GM10248 (cell line): ENCODE measurements around the gene TMEM82.

Experiments
- CTCF ChIA-PET: fragments of 300-600 bp; sonication (Branson Sonifier 250); formaldehyde crosslinking; extraction: SDS; loops from one replicate; lab custom pipeline; 2021; ENCODE audit warnings: antibody characterized with exemption; lab: Yijun Ruan, JAX
- POLR2A ChIA-PET: fragments of 350-650 bp; sonication (Branson Sonifier 250); formaldehyde crosslinking; extraction: SDS; loops from one replicate; lab custom pipeline; 2020; ENCODE audit warnings: antibody characterized with exemption; lab: Yijun Ruan, JAX
- DNase-seq: peaks from one replicate; pipeline ENCODE4 v3.0.0; 2012; ENCODE audit errors: extremely low spot score
- TF ChIP-seq, protein P1 (sequence below): IDR thresholded peaks from 2 replicates; pipeline ENCODE4 v1.5.1; 2012; ENCODE audit warnings: mild to moderate bottlenecking, low read depth; ENCODE audit errors: extremely low read depth, missing control alignments, control extremely low read depth

The TMEM82 gene

DNA sequence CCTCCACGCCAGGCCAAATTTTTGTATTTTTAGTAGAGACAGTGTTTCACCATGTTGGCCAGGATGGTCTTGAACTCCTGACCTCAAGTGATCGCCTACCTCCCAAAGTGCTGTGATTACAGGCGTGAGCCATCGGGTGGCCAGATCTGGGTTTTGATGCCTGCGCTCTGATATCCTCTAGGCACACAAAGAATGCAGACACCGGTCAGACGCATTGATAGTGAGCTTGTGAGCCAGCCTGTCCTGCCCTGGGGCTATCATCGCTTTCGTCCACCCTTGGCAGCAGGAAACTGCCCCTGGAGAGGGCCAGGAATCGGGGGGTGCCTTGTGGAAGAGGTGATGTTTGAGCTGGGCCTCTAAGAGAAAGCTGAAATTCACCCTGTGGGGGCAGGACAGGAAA is 20.2 kb downstream of the TMEM82 start:
- ChIA-PET CTCF (no interaction called here), POLR2A (no interaction called here)
- DNase-seq: no peak
- TF ChIP-seq, protein P1, sequence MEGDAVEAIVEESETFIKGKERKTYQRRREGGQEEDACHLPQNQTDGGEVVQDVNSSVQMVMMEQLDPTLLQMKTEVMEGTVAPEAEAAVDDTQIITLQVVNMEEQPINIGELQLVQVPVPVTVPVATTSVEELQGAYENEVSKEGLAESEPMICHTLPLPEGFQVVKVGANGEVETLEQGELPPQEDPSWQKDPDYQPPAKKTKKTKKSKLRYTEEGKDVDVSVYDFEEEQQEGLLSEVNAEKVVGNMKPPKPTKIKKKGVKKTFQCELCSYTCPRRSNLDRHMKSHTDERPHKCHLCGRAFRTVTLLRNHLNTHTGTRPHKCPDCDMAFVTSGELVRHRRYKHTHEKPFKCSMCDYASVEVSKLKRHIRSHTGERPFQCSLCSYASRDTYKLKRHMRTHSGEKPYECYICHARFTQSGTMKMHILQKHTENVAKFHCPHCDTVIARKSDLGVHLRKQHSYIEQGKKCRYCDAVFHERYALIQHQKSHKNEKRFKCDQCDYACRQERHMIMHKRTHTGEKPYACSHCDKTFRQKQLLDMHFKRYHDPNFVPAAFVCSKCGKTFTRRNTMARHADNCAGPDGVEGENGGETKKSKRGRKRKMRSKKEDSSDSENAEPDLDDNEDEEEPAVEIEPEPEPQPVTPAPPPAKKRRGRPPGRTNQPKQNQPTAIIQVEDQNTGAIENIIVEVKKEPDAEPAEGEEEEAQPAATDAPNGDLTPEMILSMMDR: no peak

DNA sequence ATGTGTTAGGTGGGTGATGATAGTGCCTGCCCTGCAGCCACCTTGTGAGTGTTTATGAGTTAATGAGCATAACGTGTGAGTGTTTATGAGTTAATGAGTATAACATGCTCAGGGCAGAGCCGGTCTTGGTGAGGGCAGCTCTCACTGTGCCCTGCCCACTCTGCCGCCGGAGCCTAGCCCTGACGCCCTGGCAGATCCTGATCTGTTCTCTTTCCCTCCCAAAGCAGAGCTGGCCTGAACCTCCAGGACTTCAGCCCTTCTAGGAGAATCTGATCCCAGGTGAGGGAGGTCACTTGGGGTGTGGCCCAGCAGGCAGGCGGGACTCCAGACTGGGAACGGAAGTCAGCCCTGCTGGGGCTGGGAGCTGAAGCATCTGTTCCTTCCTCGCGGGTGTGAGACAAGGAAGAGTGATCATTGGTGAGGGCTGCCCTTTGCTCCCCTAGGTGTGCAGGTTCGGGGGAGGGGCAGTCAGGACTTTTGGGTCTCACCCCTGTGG is 22.0 kb downstream of the TMEM82 start:
- POLR2A ChIA-PET: no interaction called here

DNA sequence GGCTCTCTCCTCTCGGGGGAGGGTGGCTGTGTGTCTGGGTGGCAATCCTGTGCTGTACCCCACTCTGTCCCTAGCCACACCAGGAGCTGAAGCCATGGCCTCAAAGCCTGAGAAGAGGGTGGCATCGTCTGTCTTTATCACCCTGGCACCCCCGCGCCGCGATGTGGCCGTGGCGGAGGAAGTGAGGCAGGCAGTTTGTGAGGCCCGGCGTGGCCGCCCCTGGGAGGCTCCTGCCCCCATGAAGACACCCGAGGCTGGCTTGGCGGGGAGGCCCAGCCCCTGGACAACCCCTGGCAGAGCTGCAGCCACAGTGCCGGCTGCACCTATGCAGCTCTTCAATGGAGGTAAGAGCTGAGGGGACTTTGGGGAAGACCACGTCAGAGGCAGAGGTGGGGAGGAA is 22.6 kb downstream of the TMEM82 start:
- no peak for DNase-seq
- CTCF ChIA-PET: interaction anchor here (1.7 to 2.8 kb wide), 2 partner anchors 27 to 50 kb away, joined by 4 to 8 read pairs; no protein-coding TSS in a partner anchor
- POLR2A ChIA-PET: no interaction called here

More for the DNA sequence above, 22.0 kb downstream of the TMEM82 start:
- CTCF ChIA-PET: interaction anchor here (1.7 to 2.8 kb wide), 2 partner anchors 27 to 51 kb away, joined by 4 to 8 read pairs; no protein-coding TSS in a partner anchor
- TF ChIP-seq, protein P1: no peak
- DNase-seq: no peak

DNA sequence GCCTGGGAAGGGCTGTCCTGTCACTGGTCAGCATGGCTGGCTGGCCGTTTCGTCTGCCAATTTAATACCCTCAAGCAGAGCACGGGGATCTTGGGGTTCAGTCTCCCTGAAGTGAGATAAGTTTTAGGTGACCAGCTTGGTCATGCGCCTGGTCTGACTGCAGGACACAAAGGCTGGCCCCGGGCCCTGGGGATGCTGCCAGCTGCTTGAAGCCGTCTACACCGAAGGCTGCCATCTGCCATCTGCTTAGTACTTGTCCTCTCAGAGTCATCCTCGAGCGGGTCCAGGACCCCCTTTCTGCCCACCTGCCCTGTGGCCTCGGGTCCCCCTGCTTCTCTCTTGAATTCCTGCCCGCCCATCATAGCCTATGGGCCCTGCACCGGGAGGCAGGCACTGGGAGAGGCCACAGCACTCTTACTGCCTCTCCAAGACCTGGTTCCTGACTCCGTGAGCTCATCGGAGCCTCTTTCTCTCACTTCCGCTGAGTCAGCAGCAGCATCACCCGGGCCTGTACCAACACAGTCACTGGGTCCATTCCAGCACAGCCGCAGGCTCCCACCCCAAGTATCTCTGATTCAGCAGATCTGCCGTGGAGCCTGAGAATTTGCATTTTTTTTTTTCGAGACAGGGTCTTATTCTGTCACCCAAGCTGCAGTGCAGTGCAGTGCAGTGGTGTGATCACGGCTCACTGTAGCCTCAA is 23.3 kb downstream of the TMEM82 start:
- TF ChIP-seq, protein P1: no peak
- POLR2A ChIA-PET: no interaction called here
- CTCF ChIA-PET: interaction anchor here (1.0 to 2.8 kb wide), 5 partner anchors 9 to 291 kb away, joined by 3 to 8 read pairs (median 3); no protein-coding TSS in a partner anchor
- no peak for DNase-seq

More for the DNA sequence above, 22.6 kb downstream of the TMEM82 start:
- TF ChIP-seq, protein P1: no peak

DNA sequence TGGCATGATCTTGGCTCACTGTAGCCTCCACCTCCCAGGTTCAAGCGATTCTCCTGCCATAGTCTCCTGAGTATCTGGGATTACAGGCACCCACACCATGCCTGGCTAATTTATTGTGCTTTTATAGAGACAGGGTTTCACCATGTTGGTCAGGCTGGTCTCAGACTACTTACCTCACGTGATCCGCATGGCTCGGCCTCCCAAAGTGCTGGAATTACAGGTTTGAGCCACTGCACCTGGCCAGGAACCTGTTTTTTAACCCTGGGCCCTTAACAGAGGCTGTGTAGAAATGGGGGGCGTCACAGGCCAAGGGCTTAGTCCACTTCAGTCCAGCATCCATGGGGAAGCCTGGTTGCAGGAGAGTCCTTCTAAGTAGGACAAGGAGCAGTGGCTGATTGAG is 25.6 kb downstream of the TMEM82 start:
- no peak for DNase-seq
- TF ChIP-seq, protein P1: no peak
- POLR2A ChIA-PET: interaction anchor here (0.6 kb wide), 1 partner anchor 170 kb away, joined by 3 read pairs; no protein-coding TSS in a partner anchor

DNA sequence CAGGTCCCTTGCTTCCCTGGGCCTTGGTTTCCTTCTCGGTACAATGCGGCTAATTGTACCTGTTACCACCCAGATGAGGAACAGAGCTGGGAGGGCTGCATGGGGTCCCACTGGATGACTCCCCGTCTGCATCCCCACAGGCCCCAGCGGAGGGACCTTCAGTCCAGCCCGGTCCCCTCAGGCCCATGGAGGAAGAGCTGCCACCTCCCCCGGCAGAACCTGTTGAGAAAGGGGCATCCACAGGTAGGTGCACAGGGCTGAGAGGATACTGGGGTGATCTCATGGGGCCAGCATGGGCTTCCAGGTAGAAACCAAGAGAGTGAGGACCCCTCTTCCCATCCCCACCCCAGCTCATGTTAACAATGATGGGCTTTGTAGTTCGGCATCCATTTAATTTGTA is 26.1 kb downstream of the TMEM82 start:
- CTCF ChIA-PET: interaction anchor here (1.2 kb wide), 1 partner anchor 23 kb away, joined by 5 read pairs; no protein-coding TSS in a partner anchor
- DNase-seq: no peak
- POLR2A ChIA-PET: interaction anchor here (0.6 kb wide), 1 partner anchor 170 kb away, joined by 3 read pairs; no protein-coding TSS in a partner anchor
- TF ChIP-seq, protein P1: no peak

More for the DNA sequence above, 25.6 kb downstream of the TMEM82 start:
- CTCF ChIA-PET: interaction anchor here (1.2 kb wide), 1 partner anchor 24 kb away, joined by 5 read pairs; no protein-coding TSS in a partner anchor
